GM21619 (cell line): Measurements from ENCODE around the gene SMARCC1.

Experiments used
- ATAC-seq: cut with Tn5 transposase; IDR thresholded peaks from one replicate; pipeline ENCODE4 v1.9.1; 2021; ENCODE audit not compliant: unreplicated experiment

SMARCC1 gene

DNA sequence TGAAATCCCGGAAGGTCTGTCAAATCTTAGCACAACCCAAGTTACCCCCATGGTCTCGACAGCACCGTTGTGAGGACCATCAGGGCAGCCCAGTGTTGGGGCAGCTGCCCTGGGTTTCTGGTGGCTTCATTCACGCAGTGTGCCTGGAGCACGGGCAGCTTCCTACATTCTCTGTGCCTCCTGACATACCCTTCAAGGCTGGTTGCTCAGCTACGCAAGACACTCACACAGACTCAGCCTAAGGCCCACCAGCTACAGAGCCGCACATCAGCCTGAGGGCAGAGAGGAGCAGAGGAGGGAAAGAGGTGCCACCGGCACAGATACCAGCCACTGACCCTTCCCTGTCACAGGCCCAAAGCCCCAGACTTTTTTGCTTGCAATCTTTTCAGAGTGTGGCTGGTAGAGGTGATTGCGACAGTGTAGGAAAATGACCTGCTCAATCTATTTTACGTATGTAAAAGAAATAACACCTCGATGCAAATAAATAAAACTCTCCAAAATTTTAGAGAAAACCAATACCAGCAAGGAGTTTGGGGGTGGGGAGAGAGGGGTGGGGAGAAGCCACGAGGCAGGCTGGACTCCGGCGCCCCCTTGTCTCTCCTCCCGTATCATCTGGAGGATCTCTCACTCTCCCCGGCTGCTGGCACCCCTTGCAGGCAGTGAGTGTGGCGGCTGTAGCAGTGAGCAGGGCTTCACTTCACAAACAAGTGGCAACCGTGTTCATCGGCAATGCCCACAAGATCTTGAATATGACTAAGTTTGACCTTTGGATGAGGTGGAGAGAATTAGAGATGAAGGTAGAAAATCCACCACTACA is 215.8 kb downstream of the SMARCC1 start:
- no peak for ATAC-seq

DNA sequence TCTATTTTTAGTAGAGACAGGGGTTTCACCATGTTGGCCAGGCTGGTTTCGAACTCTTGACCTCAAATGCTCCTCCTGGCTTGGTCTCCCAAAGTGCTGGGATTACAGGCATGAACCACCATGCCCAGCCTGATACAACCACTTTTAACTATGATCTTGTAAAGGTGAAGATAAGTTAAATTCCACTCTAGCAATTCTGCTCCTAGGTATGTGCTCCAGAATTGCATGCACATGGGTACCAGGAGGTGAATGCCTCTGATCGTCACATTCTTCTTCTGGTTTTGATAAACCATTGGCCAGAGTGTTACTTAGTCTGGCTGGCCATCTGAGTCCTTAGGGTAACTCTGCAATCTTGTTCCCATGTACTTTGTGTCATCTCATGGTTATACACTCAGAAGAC is 225.3 kb downstream of the SMARCC1 start:
- ATAC-seq, result no peak

DNA sequence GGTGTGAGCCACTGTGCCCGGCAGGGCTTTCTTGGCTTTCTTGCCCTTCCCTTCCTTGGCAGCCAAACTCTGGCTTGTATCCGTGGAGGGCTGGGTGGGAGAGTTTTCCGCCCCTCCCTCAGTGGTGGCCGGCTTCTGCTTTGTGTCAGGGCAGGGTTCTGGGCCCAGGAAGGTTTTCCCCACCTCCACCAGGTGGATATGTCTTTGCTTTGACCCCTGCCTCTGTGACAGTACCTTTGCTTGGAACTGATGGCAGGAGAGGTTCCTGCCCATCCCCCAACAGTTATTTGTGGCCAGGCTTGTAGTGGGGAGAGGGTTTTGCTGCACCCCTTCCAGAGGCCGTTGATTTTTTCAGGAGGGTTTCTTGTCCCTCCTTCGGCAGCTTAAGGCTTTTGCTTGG is 227.4 kb downstream of the SMARCC1 start:
- ATAC-seq, result no peak

DNA sequence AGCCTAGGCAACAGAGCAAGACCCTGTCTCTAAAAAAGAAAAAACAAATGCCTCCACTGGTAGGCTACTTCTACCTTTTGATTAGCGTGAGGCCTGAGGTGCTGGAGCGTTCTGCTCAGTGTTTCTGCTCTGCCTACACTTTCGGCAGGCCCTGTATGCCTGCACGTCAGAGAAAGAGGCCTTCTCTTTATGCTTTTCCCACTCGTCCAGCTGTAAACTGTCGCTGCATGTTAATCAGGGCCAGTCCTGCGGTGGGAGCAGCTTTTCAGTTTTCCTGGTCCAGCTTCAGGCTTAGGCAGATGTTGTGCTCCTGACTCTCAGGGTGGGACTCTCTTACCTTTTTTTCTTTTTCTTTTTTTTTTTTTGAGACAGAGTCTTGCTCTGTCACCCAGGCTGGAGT is 228.3 kb downstream of the SMARCC1 start:
- ATAC-seq, result no peak

DNA sequence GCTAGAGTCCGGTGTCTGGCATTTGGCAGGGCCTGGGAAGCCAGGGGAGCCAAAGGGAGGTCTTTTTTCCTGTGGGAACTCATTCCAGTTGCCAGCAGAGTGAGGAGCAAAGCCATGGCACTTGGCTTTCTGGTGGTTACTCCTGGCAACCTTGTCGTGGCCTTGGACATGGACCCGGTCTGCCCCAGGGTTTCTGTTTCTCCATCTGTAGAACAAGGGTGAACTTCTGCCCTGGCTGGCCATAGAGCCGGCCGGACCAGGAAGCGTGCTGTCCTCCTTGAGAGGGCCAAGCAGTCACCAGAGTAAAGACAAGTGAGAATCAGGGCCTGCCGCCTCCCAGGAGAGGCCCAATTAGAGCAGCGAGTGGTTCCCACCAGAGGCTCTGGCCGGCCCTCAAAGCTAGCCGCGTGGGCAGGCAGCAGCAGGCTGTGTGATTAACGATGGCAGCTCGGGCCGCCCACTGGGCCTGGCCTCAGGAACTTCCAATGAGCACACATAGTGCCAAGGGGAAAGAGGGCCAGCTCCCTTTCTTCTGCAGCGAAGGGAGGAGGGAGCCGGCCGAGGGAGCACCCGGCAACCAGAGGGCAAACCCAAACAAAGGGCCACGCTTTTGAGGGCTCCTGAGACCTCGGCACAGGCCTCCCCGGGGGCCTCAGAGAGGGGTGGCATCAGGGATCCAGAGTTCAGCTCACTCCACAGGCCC is 239.1 kb downstream of the SMARCC1 start:
- ATAC-seq, result no peak

DNA sequence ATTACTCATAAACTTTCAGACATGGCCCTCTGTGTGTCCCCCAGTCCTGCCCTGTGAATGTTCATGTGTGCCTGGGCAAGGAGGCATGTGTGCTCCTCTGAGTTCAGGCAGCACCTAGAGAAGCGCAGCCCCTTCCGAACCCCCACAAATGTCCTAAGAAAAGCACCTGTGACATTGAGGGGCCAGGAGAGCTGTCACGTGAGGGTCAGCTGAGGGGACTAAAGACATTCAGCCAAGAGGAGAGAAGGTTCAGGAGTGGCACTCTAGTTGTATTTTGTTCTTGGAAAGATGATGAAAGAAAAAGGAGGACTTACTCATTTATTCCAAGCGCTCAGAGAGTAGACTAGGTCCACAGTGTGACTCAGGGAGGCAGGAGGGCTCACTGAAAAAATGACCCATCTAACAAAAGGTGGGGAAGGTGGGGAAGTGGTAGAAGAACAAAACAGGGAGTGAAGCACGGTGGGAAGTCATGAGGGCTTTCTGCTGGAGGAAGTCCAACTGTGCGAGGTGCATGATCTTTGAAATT is 240.0 kb downstream of the SMARCC1 start:
- ATAC-seq, result no peak

DNA sequence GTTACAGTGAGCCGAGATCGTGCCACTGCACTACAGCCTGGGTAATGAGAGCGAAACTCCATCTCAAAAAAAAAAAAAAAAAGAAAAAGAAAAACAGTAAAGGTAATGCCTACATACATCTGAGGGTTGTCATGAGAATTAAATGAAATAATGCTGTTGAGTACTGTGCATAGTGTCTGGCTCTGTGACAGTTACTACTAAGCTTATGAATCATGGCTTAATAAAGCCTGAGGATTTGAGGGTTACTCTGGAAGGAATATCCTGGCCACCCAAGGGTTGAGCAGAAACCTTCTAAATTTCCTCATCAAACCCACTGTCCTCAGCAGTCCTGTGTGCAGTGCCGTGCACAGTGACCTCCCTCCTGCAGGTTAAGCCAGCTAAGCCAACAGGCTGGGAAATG is 241.4 kb downstream of the SMARCC1 start:
- ATAC-seq, result no peak

DNA sequence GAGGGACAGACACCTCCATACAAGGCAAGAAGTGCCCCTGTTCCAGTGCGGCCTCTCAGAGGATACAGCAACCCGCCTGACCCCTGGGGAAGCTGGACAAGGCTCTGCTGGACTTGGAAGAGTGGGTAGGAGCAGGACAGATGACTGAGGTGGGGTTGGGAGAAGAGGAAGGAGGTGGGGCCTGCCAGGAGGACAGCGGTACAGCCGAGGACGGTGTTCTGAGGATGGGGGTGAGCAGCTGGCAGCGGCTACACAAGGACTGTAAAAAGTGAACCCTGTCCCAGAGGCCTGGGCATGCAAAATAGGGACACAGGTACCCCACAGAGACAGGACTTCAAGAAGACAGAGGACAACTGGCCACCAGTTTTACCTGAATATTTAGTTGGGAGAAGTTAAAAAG is 244.7 kb downstream of the SMARCC1 start:
- ATAC-seq, result no peak

DNA sequence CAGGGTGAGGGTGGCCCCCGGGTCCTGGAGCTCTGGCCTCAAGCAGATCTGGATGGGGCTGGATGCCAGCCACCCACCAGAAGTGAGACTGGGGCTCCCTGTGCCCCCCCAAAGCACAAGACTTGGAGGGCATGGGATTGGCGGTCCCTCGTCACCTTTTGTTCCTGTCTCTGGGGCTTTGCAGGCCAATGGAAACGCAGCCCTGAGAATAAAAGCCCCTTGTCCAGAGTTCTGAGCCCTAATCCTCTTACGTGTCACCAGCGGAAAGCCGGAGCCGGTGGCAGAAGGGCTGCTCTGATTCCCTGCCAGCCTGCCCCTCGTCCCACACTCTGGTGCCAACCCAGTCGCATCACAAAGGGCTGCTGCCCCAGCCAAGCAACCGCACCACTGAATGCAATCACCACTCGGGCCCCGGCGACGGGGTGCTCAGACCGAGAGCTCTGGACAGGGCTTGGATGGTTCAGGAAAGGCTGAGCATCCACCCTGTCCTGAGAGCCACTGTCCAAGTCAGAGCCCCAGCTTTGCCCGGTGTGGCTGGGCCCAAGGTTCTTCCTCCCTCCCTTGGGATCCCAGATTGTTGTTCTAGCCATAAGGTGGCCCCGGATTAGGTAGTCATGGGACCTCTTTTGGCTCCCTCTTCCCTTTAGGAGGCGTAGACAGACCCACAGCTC is 245.3 kb downstream of the SMARCC1 start:
- ATAC-seq, result no peak
